HG03159 (cell line): ENCODE data around the gene NOX5.

Experiments
- ATAC-seq: cut with Tn5 transposase; IDR thresholded peaks from one replicate; pipeline ENCODE4 v1.9.1; 2021; ENCODE audit warnings: mild to moderate bottlenecking, moderate library complexity; ENCODE audit not compliant: unreplicated experiment

The NOX5 gene

DNA sequence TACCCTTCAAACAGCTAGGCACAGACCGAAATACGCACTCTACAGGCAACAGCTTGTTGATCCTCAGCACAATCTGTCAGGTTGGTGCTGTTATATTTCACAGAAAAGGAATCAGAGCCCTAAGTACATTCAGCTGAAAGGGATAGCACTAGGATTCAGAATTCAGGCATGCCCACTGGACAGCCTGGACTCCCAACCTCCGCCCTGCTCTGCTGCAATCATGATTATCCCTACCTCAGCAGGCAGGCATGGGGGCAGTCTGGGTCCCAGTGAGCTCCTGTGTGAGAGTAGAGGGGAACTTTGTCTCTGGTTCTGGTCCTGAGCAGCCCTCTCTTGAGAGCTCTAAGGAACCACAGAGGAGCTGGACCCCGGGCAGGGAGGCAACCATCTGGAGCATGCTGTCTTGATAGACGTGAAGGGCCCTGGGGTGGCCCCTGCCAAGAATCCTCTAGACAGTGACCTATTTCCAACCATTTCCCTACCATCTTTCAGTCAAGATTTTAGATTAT lies 23.4 kb upstream of the NOX5 start:
- no peak for ATAC-seq

DNA sequence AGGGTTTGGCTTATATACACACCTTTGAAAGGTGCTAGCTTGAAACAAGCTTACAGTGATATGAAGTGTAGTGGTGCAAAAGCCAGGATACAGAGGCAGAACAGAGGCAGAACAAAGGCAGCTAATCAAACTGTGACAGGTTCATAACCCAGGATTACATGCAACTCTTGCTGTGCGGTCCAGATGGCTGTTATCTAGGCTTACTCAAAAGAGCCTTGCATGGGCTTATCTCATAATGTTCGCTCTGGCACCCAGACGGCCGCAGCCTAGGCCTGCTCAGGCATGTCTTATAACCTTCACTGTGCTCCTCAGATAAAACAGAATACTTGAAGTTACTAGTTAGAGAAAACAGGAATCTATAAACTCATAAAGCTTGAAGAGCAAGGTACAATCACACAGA lies 22.8 kb upstream of the NOX5 start:
- no peak for ATAC-seq

DNA sequence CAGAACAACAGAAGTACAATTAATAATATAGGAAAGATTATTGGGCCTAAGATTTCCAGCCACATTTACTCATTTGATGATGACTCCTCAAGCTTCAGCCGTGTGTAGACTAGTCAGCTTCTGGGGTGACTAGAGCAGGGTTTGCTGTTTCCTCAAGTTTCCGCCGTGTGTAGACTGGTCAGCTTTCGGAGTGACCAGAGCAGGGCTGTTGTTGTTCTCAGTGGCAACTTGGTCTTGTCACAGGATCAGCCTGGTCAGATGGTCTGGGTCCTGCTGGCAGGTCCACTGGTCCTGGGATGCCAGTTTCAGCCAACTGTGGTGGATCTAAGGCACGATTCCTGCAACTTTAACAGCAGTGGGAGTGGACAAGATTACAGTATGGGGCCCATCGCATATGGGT lies 21.8 kb upstream of the NOX5 start:
- ATAC-seq: no peak

DNA sequence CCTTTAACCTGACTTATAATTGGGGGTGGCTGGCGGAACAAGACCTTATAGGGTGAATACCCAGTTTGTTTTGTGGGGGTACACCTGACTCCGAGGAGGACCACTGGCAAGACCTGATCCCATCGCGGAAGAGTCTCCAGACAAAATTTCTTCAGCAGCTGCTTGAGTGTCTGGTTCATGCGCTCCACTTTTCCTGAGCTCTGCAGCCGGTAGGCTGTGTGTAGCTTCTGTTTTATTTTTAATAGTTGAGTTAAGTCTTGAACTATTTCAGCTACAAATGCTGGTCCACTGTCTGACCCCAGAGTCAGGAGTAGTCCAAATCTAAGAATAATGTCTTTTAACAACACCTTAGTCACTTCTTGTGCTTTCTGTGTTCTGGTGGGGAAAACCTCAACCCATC lies 21.2 kb upstream of the NOX5 start:
- ATAC-seq: no peak

DNA sequence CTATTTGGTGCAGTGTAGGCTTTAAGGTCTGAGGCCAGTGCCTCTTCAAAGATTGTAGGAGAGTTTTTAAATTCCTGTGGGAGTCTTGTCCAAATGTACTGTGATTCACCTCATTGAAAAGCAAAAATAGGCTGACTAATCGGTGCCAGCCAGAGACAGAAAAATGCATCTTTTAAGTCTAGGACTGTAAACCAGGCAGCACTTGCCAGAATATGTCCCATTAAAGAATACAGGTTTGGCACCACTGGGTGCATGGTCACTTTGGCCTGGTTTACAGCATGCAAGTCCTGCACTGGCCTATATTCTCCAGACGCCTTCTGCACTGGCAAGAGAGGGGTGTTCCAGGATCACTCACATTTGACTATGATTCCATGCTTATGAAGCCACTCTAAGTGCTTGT lies 20.3 kb upstream of the NOX5 start:
- no peak for ATAC-seq

DNA sequence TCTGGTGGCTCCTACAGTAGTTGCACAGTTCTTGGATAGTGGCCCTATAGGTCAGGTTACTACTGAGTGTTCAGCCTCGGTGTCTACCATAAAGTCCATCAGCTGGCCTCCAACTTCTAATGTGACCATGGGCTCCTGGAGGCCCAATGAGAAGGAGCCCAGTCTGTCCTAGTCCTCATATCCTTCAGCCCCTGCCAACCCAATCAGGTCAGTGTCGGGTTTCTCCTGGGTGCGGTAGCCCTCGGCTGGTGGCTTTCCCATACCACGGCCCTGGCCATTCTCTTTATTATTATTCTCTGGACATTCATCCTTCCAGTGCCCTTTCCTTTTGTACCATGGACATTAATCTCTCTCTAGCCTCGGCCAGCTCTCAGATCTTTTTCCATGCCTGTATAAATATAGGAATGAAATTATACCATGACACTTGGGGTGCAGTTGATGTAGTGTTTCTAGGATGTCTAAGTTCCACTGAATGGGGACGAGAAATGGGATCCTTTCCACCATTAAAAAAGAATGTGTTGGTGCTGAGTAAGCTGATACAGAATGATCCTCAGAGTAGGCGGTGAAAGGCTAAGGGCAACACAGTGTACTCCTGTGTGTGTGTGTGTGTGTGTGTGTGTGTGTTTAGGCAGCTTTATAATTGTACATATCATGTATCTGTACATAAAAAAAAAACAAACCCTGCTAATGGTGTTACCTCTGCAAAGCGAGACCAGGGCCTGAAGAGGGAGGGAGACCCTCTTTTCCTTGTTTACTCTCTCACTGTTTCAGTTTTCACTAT lies 19.3 kb upstream of the NOX5 start:
- no peak for ATAC-seq

DNA sequence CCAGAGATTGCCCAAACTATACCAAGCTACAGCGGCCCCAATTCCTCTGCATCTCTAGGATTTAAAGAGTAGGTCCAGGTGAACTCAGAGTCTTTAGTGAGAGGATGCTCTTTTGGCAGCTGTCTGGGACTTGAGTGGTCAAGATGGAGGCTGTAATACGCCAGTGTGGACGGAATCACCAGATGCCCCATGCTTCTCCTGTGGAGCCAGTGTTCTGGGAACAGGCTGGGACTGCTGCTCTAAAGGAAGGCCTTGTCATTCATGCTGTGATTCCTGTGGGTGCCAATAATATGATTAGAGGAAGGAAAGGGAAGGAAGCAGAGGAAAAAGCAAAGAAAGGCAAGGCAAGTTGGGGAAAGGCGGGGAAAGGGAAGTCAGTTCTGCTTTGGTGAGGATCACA lies 17.4 kb upstream of the NOX5 start:
- ATAC-seq: no peak

DNA sequence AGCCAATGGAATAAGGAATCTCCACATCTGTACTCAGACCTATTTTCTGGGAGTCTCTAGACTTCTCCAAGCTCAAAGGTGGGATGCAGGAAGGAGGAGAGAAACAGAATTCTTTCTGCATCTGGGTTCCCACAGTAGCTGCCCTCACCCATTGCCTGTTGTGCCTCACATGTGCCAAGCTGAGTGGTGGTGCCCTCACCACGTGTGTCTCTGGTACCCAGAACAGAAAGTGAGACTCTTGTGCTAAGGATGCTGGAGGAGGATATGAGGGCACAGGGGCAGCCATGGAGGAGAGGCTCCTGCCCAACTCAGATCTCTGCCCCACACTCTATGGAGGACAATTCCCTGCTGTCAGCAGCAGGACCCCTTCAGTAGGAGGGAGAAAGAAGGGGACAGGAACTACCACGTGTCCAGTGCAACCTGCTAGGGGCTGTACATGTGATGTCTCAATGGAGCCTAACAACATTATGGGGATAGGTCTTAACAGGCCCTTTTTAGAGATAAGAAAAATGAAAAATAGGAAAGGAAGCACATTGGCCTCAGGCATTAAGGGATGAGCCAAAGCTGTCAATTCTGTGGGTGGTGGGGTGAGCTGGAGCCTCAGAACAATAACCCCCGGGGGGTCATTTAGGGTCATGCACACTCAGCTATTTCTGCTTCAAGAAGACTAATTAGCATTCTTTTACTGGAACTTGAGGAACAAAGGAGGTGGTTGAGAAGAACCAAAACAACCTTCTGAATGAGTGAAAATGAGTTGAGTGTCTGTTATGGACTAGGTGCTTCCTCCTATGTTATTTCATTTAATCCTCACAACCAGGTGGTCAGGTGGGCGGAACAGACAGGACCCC lies 16.3 kb upstream of the NOX5 start:
- no peak for ATAC-seq

DNA sequence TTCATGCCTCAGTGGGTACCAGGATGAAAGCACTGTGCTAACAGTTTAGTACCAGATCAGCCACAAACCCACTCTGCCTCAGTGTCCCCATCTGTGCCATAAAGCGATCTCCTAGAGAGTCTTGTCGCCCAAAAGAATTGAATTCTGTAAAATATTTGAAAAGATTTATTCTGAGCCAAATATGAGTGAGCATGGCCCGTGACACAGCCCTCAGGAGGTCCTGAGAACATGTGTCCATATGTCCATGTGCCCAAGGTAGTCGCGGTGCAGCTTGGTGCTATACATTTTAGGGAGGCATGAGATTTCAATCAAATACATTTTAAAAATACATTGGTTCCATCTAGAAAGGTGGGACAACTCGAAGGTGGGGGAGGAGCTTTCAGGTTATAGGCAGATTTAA lies 15.4 kb upstream of the NOX5 start:
- ATAC-seq: no peak

DNA sequence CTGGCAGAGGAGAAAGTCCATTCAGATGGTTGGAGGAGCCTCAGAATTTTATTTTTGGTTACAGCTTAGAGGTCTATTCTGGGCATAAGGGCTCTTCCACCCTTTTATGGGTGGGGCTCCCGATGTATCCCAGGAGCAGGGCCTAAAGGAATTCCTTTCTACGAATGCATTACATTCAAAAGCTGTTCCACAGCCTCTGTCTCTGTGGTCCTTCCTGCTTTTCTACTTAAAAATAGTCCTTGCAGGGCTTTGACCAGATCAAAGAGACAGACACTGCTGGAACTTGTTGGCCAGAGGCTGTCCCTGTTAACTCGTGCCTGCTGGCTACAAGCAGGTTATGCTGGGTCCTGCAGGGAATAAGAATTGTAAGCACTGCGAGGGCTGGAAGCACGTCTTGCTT lies 14.4 kb upstream of the NOX5 start:
- ATAC-seq: no peak

DNA sequence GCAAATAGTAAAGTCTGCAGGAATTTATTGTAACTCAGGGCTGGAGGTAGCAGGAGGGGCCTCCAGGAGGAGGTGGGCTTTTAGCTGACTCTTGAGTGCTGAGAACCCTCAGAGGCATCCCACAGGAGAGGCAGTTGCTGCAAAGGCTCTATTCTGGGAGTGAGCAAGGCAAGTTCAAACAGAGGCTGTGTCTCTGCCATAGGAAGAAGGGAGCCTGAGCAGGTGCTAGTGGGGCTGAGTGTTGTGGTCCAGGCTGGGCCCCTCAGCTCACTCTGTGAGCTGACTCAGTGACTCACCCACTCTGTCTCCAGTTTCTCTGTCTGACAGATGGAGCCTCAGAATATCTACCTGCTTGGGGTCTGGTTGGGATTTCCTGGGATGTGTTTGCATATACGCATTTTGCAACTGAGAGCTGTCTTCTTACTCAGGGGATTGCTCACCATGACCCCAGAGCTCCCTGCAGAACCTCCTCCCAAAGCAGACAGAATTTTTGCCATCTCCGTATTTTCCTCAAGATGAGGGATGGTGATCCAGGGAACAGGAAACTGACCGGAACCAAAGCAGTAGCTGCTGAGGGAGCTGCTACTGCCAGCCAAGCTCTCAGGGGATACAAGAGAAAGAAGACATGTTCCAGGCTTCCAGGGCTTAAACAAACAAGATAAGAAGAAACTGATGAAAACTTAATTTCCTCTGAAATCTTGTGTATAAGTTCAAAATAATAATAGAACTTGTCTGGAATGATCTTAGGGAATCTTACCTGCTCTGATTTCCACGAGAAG lies 13.6 kb upstream of the NOX5 start:
- no peak for ATAC-seq

DNA sequence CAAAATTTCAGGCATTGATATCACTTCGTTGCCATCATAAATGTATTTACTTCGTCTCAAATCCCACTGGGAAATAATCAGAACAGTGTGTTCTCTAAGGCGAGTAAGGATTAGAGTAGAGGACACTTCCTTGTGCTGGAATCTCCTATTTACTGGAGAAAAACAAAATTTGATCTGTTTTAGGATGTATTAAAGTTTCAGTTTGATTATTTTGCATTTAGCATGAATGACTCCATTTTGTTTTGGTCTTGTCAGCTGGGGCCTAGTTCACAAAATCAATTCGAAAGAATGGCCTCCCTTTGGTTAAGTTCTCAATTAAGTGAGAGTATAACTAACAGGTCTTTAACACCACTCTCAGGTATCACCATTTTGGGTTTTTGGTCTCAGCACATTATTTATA lies 11.7 kb upstream of the NOX5 start:
- ATAC-seq: no peak

DNA sequence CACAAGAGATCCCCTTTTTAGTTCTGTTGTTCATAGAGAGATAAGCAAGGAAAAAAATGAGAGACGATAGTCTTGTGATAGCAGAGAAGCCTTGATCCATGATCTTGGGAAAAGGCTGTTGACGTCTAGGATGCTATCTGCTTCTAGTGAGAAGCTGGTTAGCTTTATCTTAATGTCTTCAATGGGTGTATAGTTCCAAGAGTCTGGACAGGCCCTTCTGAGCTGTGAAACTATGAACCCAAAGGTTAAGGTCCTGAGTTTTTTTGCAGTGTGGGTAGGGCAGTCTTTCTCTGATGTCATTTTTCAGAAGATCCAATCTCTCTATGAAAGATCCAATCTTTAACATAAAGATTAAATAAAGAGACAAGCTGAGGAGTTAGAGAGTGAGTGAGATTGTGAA lies 10.5 kb upstream of the NOX5 start:
- ATAC-seq: no peak

DNA sequence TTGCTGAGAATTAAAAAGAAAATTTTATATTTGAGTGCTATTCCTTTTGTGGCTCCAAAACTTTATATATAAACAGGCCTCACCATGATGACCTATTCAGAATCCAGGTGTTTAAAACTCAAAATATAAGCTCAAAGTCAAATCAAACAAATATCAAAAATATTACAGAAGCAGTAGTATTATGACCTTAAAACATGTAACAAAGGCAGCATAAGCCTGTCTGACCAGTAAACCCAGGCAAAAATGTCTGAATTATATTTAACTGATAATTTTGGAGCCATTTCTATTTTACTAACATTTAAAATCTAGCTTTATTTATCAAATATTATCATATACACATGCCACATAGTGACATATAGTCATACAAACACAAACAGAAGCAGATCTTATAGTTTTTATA lies 6.4 kb upstream of the NOX5 start:
- no peak for ATAC-seq

DNA sequence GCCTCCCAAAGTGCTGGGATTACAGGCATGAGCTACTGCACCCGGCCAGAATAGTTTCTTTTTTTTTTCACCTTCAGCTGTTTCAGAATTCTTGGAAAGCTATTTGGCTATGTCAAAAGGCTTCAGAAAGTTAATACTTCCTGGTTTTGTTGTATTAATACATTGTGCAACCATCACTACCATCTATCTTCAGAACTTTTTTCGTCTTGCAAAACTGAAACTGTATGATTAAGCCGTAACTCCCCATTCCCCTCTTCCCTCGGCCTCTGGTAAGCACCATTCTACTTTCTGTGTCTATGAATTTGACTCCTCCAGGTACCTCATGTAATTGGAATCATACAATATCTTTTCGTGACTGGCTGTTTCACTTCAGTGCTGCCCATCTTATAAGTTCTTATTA lies 5.2 kb upstream of the NOX5 start:
- no peak for ATAC-seq

DNA sequence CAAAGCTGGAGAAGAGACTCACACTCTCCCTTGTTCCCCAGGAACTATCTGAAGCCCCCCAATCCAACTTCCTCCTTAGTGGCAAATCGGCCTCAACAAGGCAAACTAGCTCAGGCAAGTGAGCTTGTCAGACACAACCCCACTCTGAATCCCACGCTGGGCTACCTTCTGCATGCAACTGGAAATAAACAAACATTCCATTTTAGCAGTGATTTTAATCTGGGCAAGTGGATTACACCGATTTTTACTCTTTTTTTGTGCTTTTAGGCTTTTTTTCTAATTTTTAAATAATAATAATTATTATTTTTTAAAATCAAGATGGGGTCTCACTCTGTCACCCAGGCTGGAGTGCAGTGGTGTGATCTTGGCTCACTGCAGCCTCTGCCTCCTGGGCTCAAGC lies 2.9 kb upstream of the NOX5 start:
- ATAC-seq: no peak

DNA sequence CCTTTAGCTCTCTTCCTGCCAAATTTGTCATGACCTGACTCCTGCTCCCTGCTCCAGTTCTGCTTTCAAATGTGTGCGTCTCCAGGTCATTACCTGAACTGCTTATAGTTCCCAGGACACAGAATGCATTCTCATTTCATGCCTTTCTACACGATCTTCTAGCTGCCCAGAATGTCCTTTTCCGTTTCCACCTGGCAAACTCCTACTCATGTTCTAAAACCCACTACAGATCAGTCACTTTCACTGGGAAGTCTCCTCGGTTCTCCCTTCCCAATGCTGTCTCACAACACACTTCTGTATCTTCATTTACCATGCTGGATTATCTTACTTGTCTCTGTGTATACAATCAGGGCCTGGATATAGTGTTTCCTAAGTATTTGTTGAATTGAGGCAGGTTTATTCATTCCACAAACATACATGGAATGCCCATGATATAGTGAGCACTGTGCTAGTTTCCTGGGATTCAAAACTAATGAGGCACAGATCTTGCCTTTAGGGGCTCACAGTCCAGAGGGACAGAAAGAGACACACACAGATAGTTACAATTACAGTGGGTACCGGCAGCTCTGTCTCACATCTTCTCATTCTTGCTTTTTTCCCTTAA lies 1.6 kb upstream of the NOX5 start:
- no peak for ATAC-seq

DNA sequence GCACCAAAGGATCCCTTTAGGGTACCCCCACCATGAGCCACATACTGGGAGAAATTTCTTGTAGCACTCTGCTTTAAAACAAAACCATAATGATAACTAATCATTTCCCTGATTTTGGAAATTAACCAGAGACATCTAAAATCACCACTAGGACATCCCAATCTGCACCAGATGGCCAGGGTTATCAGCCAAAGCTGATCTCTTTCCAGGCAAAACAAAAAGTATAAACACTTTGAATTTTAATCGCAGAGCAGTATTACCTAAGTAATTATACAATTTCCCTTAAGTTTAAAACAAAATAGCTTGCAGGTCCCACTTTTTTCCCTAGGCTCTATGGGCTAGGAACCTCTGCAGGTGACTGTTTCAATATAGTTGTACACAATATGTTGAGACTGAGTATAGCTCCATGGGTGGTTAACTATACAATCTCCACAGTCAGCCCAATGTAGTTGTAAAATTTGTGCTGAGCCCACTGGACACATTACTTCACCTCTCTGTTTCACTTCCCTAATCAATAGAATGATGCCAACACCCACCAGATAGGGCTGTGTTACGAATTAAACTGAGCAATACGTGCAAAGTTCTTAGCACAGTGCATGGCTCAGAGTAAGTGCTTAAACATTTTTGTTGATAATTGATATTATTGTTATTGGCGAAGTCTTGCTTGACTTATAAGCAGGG lies 629 bp upstream of the NOX5 start:
- no peak for ATAC-seq

DNA sequence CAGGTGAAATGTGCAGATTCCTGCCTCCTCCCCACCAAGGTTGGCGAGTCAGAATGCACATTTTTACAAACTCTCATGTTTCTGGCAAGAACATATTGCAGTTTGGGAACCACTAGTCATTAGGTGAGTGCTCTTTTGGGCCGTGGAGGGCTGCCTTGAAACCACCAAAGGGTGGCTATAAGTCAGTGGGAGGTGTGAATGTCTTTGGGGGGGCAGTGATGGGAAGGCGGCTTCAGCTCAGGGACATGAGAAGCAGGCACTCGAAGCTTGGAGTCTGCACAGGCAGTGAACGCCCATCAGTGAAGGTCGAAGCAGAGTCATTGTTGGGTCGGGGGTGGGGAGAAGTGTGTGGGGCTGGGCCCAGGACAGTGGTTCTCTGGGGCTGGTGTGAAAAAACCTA lies 1.1 kb downstream of the NOX5 start:
- ATAC-seq: no peak

DNA sequence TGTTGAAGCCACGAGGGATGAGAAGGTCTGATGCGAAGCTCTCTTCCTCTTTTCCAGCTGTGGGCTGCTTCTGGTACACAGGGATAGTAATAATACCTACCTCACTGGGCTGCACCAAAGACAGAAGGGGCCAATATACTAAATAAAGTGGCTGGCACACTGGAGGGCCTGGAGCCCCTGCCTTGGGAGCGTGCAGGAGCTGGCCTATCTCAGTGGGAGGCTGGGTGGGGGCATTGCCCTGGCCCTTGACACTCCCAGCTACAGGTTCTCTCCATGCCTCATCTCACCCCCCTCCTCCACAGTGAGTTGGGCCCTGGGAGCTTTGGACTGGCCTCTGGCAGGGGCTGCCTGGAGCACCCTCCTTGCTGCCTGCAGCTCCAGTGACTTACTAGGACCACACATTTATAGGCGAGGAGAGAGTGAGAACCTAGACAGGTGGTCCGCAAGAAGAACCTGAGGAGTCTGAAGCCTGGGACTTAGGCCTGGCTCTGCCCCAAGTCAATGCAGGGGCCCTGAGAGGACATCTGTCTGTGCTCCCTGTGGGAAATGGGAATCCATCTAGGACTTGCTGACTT lies 1.6 kb downstream of the NOX5 start:
- no peak for ATAC-seq
